Stimulated activated CD8-positive, alpha-beta memory T cell treated with anti-CD3 and anti-CD28 coated beads, Interleukin-2, amount 100 ng/mL, for 48 hours (primary cell): ENCODE measurements around the gene WIPF3.

Source experiments
- DNase-seq, 2 donors: peaks; one replicate each; pipeline ENCODE4 v3.0.0-alpha.2; 2020; ENCODE audit warnings: low read depth in 2 of 2

WIPF3 gene

GRCh38 chr7:29906200-29907022, 100.1 kb downstream of the WIPF3 start:
- no peak for DNase-seq

- no peak for DNase-seq
Measured at GRCh38 chr7:29914180-29914579, 107.9 kb downstream of the WIPF3 start.

GRCh38 chr7:29915481-29916215, 109.3 kb downstream of the WIPF3 start:
- DNase-seq, result no peak

- no peak for DNase-seq
Measured at GRCh38 chr7:29917641-29918040, 111.3 kb downstream of the WIPF3 start.

GRCh38 chr7:29918850-29919249, 112.5 kb downstream of the WIPF3 start:
- no peak for DNase-seq

- no peak for DNase-seq
Measured at GRCh38 chr7:29919790-29920189, 113.5 kb downstream of the WIPF3 start.

GRCh38 chr7:29920491-29920890, 114.2 kb downstream of the WIPF3 start:
- DNase-seq, result no peak

GRCh38 chr7:29921404-29922010, 115.2 kb downstream of the WIPF3 start:
- peak; percentile 2 to 18 for DNase-seq

- no peak for DNase-seq
Measured at GRCh38 chr7:29922921-29923700, 116.8 kb downstream of the WIPF3 start.

- DNase-seq, result no peak
Measured at GRCh38 chr7:29924006-29924405, 117.7 kb downstream of the WIPF3 start.

GRCh38 chr7:29924684-29925083, 118.4 kb downstream of the WIPF3 start:
- DNase-seq, result peak in 1 of 2 donors; percentile 10

- no peak for DNase-seq
Measured at GRCh38 chr7:29926216-29926615, 119.9 kb downstream of the WIPF3 start.

- no peak for DNase-seq
Measured at GRCh38 chr7:29926741-29927140, 120.4 kb downstream of the WIPF3 start.

- no peak for DNase-seq
Measured at GRCh38 chr7:29929018-29929807, 122.9 kb downstream of the WIPF3 start.

GRCh38 chr7:29935111-29935510, 128.8 kb downstream of the WIPF3 start:
- DNase-seq, result no peak

- DNase-seq, result no peak
Measured at GRCh38 chr7:29937132-29937531, 130.8 kb downstream of the WIPF3 start.

- no peak for DNase-seq
Measured at GRCh38 chr7:29940199-29940598, 133.9 kb downstream of the WIPF3 start.

GRCh38 chr7:29945259-29945809, 139.0 kb downstream of the WIPF3 start:
- DNase-seq, result no peak

- DNase-seq, result no peak
Measured at GRCh38 chr7:29946428-29947186, 140.3 kb downstream of the WIPF3 start.

- no peak for DNase-seq
Measured at GRCh38 chr7:29948587-29948986, 142.3 kb downstream of the WIPF3 start.
